ENCODE measurements around the gene DEPP1.

DNA sequence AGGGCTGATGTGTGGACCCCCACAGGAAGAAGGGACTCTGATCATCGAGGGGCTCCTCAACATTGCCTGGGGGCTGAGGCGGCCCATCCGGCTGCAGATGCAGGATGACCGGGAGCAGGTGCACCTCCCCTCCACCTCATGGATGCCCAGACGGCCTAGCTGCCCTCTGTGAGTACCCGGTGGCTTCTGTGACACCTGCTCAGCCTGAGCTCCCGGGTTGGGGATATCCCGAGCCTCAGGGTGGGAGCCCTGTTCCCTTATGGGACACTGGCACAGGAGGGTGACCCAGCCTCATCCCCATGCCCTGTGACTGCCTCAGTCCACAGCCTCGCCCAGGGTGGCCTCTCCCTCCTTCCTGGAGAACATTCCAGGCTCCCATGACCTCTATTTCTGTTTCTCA is 3.9 kb upstream of the DEPP1 start:
- TF ChIP-seq EZH2 (IDR thresholded peaks at IDR 0.05; ENCODE audit: borderline replicate concordance, control insufficient read depth, low read depth, low read length), result no peak
- TF ChIP-seq, protein P1, sequence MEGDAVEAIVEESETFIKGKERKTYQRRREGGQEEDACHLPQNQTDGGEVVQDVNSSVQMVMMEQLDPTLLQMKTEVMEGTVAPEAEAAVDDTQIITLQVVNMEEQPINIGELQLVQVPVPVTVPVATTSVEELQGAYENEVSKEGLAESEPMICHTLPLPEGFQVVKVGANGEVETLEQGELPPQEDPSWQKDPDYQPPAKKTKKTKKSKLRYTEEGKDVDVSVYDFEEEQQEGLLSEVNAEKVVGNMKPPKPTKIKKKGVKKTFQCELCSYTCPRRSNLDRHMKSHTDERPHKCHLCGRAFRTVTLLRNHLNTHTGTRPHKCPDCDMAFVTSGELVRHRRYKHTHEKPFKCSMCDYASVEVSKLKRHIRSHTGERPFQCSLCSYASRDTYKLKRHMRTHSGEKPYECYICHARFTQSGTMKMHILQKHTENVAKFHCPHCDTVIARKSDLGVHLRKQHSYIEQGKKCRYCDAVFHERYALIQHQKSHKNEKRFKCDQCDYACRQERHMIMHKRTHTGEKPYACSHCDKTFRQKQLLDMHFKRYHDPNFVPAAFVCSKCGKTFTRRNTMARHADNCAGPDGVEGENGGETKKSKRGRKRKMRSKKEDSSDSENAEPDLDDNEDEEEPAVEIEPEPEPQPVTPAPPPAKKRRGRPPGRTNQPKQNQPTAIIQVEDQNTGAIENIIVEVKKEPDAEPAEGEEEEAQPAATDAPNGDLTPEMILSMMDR (IDR thresholded peaks at IDR 0.05 in 2 of 3, conservative IDR thresholded peaks at IDR 0.05 in 1 of 3; ENCODE audit: control insufficient read depth in 2 of 3, extremely low read depth in 1 of 3, insufficient read depth in 1 of 3, low read depth in 3 of 3, low read length in 3 of 3), result no peak
- TF ChIP-seq RAD21 (IDR thresholded peaks at IDR 0.05; ENCODE audit: insufficient read depth, low read depth, low read length), result no peak
- no peak for TF ChIP-seq POLR2A (IDR thresholded peaks at IDR 0.05; ENCODE audit: low read depth, low read length)
- no peak for TF ChIP-seq WRNIP1 (IDR thresholded peaks at IDR 0.05; ENCODE audit: borderline replicate concordance, low read depth, low read length)
- TF ChIP-seq EP300 (IDR thresholded peaks at IDR 0.05; ENCODE audit: borderline replicate concordance in 1 of 2, control insufficient read depth in 1 of 2, low read depth in 2 of 2, low read length in 2 of 2), result no peak
- no peak for TF ChIP-seq RCOR1 (conservative IDR thresholded peaks at IDR 0.05; ENCODE audit: low read depth, low read length)
- TF ChIP-seq ZNF274 (IDR thresholded peaks at IDR 0.05; ENCODE audit: insufficient read depth, insufficient read length), result no peak
- no peak for TF ChIP-seq BACH1 (IDR thresholded peaks at IDR 0.05; ENCODE audit: borderline replicate concordance)
- no peak for TF ChIP-seq BCL11A (IDR thresholded peaks at IDR 0.05; ENCODE audit: low read depth, low read length)
- no peak for TF ChIP-seq CBX5 (IDR thresholded peaks at IDR 0.05; ENCODE audit: low read depth)
